SU-DHL-6 (cell line): Measurements from ENCODE around the gene COPG1.

Source experiments
- H2AFZ ChIP-seq: fragments of 200-600 bp; sonication (generic); 2 replicates; pipeline ENCODE4 v1.6.1; 2014; ENCODE audit warnings: low read depth, mild to moderate bottlenecking, moderate library complexity, mixed read lengths, antibody characterized with exemption, low read length; ENCODE audit not compliant: severe bottlenecking
- H3F3A ChIP-seq: fragments of 200-600 bp; shearing (Covaris generic); 2 replicates; pipeline ENCODE4 v1.6.0; 2016; ENCODE audit warnings: antibody characterized with exemption, mild to moderate bottlenecking; ENCODE audit not compliant: insufficient read depth
- H3K27ac ChIP-seq: fragments of 200-600 bp; sonication (generic); 2 replicates; pipeline ENCODE4 v1.5.1; 2016; ENCODE audit warnings: low read depth, mild to moderate bottlenecking, low read length, moderate library complexity, mixed read lengths
- H3K27me3 ChIP-seq: fragments of 200-600 bp; sonication (generic), shearing (Covaris generic); 2 replicates; pipeline ENCODE4 v1.6.0; 2014; ENCODE audit warnings: mild to moderate bottlenecking, low read length
- H3K36me3 ChIP-seq: fragments of 200-600 bp; sonication (generic); 2 replicates; pipeline ENCODE4 v1.6.1; 2014; ENCODE audit warnings: mild to moderate bottlenecking, low read length, mixed read lengths
- H3K4me2 ChIP-seq: fragments of 300-600, 200-600 bp; shearing (Covaris generic), sonication (generic); 2 replicates; pipeline ENCODE4 v1.6.0; 2014; ENCODE audit warnings: low read length, low read depth, mild to moderate bottlenecking; ENCODE audit not compliant: poor library complexity, severe bottlenecking
- H3K4me3 ChIP-seq: fragments of 200-600 bp; sonication (generic); 2 replicates; pipeline ENCODE4 v1.5.1; 2014; ENCODE audit warnings: antibody characterized with exemption, low read length, mild to moderate bottlenecking, mixed read lengths; ENCODE audit not compliant: insufficient read depth, poor library complexity, severe bottlenecking
- H3K79me2 ChIP-seq: fragments of 200-600 bp; sonication (generic); 2 replicates; pipeline ENCODE4 v1.6.1; 2014; ENCODE audit warnings: mild to moderate bottlenecking, low read length, moderate library complexity; ENCODE audit not compliant: insufficient read depth
- H3K9ac ChIP-seq: fragments of 200-600 bp; sonication (generic); 2 replicates; pipeline ENCODE4 v1.7.0; 2014; ENCODE audit warnings: mild to moderate bottlenecking, low read length
- H3K9me2 ChIP-seq: fragments of 200-600 bp; sonication (generic); replicated peaks from 2 replicates; pipeline ENCODE4 v1.6.1; 2014; ENCODE audit warnings: low read length; ENCODE audit not compliant: insufficient read depth
- H3K9me3 ChIP-seq: fragments of 200-600 bp; sonication (generic); 2 replicates; pipeline ENCODE4 v1.6.1; 2014; ENCODE audit warnings: low read length, mixed read lengths; ENCODE audit not compliant: insufficient read depth
- H4K20me1 ChIP-seq: fragments of 200-600 bp; sonication (generic); 2 replicates; pipeline ENCODE4 v1.6.1; 2014; ENCODE audit warnings: low read depth, mild to moderate bottlenecking, antibody characterized with exemption, low read length, moderate library complexity, mixed read lengths
- CTCF ChIP-seq: fragments of 200-600 bp; sonication (generic); IDR thresholded peaks from one replicate; pipeline ENCODE4 v1.5.1; 2017; ENCODE audit warnings: antibody characterized with exemption, mild to moderate bottlenecking, low read length, moderate library complexity; ENCODE audit not compliant: insufficient read depth, poor library complexity, severe bottlenecking
- EZH2phosphoT487 ChIP-seq: fragments of 200-600 bp; sonication (generic), shearing (Covaris generic); conservative IDR thresholded peaks from 2 replicates; pipeline ENCODE4 v1.6.1; 2018; ENCODE audit warnings: mild to moderate bottlenecking, antibody characterized with exemption, low read length, moderate library complexity, mixed read lengths

Gene COPG1

GRCh38 chr3:129289201-129289921 lies 40.0 kb downstream of the COPG1 start:
- Histone ChIP-seq H3K4me2 (no peak overlapping the region), H3K9ac (no peak overlapping the region), H3K27ac (no peak overlapping the region), H2AFZ (no peak overlapping the region), H3F3A (no peaks in the 10 kb centered on the region), H3K79me2 (peaks cover 21% of the 10 kb centered on the region), H3K27me3 (no peaks in the 10 kb centered on the region), H3K36me3 (peaks cover 15% of the 10 kb centered on the region), H3K9me3 (no peaks in the 10 kb centered on the region), H4K20me1 (no peaks in the 10 kb centered on the region), H3K9me2 (no peaks in the 10 kb centered on the region), H3K4me3 (no peak overlapping the region)
- no peak for TF ChIP-seq CTCF
- TF ChIP-seq EZH2phosphoT487: no peak

GRCh38 chr3:129291236-129291886 lies 42.0 kb downstream of the COPG1 start:
- Histone ChIP-seq H3K9me2 (no peaks in the 10 kb centered on the region), H3K9ac (no peak overlapping the region), H3K4me3 (no peak overlapping the region), H4K20me1 (peaks cover 3% of the 10 kb centered on the region; the same call in 1 of the 2 replicates), H3K9me3 (no peaks in the 10 kb centered on the region), H3K79me2 (peaks cover 6% of the 10 kb centered on the region), H3K27me3 (no peaks in the 10 kb centered on the region), H3K36me3 (peaks cover 15% of the 10 kb centered on the region), H2AFZ (no peak overlapping the region), H3K27ac (no peak overlapping the region), H3F3A (no peaks in the 10 kb centered on the region; the same call in 1 of the 2 replicates), H3K4me2 (no peak overlapping the region)
- TF ChIP-seq CTCF (no peak), EZH2phosphoT487 (no peak)

GRCh38 chr3:129295286-129295685 lies 45.9 kb downstream of the COPG1 start:
- no peak for TF ChIP-seq CTCF
- no peak for TF ChIP-seq EZH2phosphoT487
- Histone ChIP-seq H3K4me2 (no peak overlapping the region), H3K27ac (no peak overlapping the region), H3K9ac (no peak overlapping the region), H3K36me3 (peaks cover 22% of the 10 kb centered on the region), H3K9me2 (no peaks in the 10 kb centered on the region), H3K79me2 (no peaks in the 10 kb centered on the region), H3K9me3 (no peaks in the 10 kb centered on the region), H2AFZ (no peak overlapping the region), H3F3A (no peaks in the 10 kb centered on the region; the same call in 1 of the 2 replicates), H3K27me3 (no peaks in the 10 kb centered on the region), H4K20me1 (peaks cover 5% of the 10 kb centered on the region; the same call in 1 of the 2 replicates), H3K4me3 (no peak overlapping the region)
